Prostate gland (tissue), 2 donors: ENCODE measurements around the gene SHQ1.

Source experiments
- POLR2A ChIP-seq: fragments of 450-650 bp; IDR thresholded peaks from one replicate; pipeline ENCODE4 v1.6.1; 2016; ENCODE audit warnings: antibody characterized with exemption, mild to moderate bottlenecking
- POLR2AphosphoS5 ChIP-seq: sonication (generic); formaldehyde crosslinking; IDR thresholded peaks from one replicate; pipeline ENCODE4 v1.6.1; 2017; ENCODE audit warnings: antibody characterized with exemption
- TF ChIP-seq, protein P1 (sequence below), 4 experiments: fragments of 200-600 bp in 2 of 4; fragments of 450-650 bp in 2 of 4; sonication (generic) in 2 of 4; IDR thresholded peaks; 1 replicate in 3 of 4; 2 replicates in 1 of 4; pipeline ENCODE4 v1.5.1; 2016 to 2019; ENCODE audit warnings: antibody characterized with exemption in 4 of 4, mild to moderate bottlenecking in 2 of 4, moderate library complexity in 2 of 4

DNA sequence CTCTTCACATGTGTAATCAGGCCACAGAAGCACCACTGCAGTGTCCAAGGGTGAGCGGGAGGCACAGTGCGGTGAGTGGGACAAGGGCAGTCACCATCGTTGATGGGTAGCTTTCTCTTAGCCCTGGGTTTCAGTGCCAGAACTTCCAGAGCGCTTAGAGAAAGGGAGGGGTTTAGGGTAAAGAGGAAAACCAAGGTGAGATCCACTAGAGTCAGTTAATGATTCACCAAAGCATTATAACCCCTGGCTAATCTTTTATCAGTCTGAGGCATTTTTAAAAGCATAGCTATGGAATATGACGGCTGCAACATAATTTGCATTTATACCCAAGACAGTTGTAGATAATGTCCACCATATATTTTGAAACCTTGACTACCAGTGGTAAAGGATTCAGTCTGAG, 94.8 kb downstream of the SHQ1 start:
- TF ChIP-seq POLR2AphosphoS5 (no peak), POLR2A (no peak)
- TF ChIP-seq, protein P1, sequence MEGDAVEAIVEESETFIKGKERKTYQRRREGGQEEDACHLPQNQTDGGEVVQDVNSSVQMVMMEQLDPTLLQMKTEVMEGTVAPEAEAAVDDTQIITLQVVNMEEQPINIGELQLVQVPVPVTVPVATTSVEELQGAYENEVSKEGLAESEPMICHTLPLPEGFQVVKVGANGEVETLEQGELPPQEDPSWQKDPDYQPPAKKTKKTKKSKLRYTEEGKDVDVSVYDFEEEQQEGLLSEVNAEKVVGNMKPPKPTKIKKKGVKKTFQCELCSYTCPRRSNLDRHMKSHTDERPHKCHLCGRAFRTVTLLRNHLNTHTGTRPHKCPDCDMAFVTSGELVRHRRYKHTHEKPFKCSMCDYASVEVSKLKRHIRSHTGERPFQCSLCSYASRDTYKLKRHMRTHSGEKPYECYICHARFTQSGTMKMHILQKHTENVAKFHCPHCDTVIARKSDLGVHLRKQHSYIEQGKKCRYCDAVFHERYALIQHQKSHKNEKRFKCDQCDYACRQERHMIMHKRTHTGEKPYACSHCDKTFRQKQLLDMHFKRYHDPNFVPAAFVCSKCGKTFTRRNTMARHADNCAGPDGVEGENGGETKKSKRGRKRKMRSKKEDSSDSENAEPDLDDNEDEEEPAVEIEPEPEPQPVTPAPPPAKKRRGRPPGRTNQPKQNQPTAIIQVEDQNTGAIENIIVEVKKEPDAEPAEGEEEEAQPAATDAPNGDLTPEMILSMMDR (IDR thresholded peaks at IDR 0.05), result no peak
